Heart left ventricle (tissue), 16 donors: Measurements from ENCODE around the gene KIF16B. TPM values are rescaled to one million over a fixed set of nuclear protein-coding genes. Genes with fewer than 3 reads are reported as not detected.

Experiments
- ATAC-seq, 4 donors: fragments of 200-7000 bp; cut with Tn5 transposase; one replicate each; pipeline ENCODE4 v1.9.1; 2020 to 2022; ENCODE audit warnings: moderate library complexity in 4 of 4, mild to moderate bottlenecking in 3 of 4, moderate number of reproducible peaks in 1 of 4
- DNase-seq, 5 donors: peaks; one replicate each; pipeline ENCODE4 v3.0.0-alpha.2; 2020
- H3K27ac ChIP-seq, 12 donors: fragments of 200-600 bp; sonication (generic) in 4 of 12; one replicate each; pipeline versions ENCODE4 v1.5.0 to v1.8.0; 2016 to 2022; ENCODE audit warnings: mild to moderate bottlenecking in 2 of 12
- H3K27me3 ChIP-seq, 9 donors: fragments of 200-600 bp; sonication (generic) in 2 of 9; one replicate each; pipeline versions ENCODE4 v1.5.1 to v1.8.0; 2016 to 2022; ENCODE audit warnings: mild to moderate bottlenecking in 3 of 9
- H3K36me3 ChIP-seq, 9 donors: fragments of 200-600 bp; sonication (generic) in 2 of 9; one replicate each; pipeline versions ENCODE4 v1.5.0 to v1.8.0; 2018 to 2022; ENCODE audit warnings: mild to moderate bottlenecking in 2 of 9
- H3K4me1 ChIP-seq, 12 donors: fragments of 200-600 bp; sonication (generic) in 4 of 12; one replicate each; pipeline versions ENCODE4 v1.5.0 to v1.8.0; 2016 to 2022; ENCODE audit warnings: mild to moderate bottlenecking in 3 of 12
- H3K4me3 ChIP-seq, 12 donors: fragments of 200-600 bp; sonication (generic) in 4 of 12; one replicate each; pipeline versions ENCODE4 v1.5.0 to v1.8.0; 2017 to 2022; ENCODE audit warnings: mild to moderate bottlenecking in 9 of 12, moderate library complexity in 4 of 12
- H3K9me3 ChIP-seq, 12 donors: fragments of 200-600 bp; sonication (generic) in 4 of 12; one replicate each; pipeline versions ENCODE4 v1.5.0 to v1.8.0; 2016 to 2022; ENCODE audit warnings: mild to moderate bottlenecking in 1 of 12
- POLR2A ChIP-seq, 2 donors: fragments of 450-650 bp; IDR thresholded peaks; one replicate each; pipeline ENCODE4 v1.6.1; 2017; ENCODE audit warnings: antibody characterized with exemption in 2 of 2, mild to moderate bottlenecking in 2 of 2, moderate library complexity in 2 of 2
- WGBS, 4 donors: extraction: QIAGEN DNeasy Blood & Tissue Kit in 2 of 4; methylation state at CpG; one replicate each; pipeline versions ENCODE4 v1.1.5 to v1.1.7; 2013 to 2018; 5-methylcytosine and 5-hydroxymethylcytosine counted together
- intact Hi-C, 10 donors: fragments of 100-400 bp; cut with DNase I; formaldehyde crosslinking; loops; one replicate each; pipeline versions ENCODE4 v1.11.1 to v1.14.2; 2022
- polyA plus RNA-seq, 2 donors: library from polyadenylated mRNA; stranded (reverse); fragments of 200-250 nt; gene quantifications; one replicate each; pipeline ENCODE4 v1.2.3, GENCODE V29; 2013
- total RNA-seq, 9 donors: library from RNA; depleted of rRNA in 2 of 9; stranded (reverse); fragments of >200 nt in 2 of 9; fragmentation: NEBNext Ultra II Directional in 3 of 9; extraction: Animal tissue kit (Norgen Biotek cat#: 25700) in 3 of 9; gene quantifications; one replicate each; pipeline versions ENCODE4 v1.1.0 to v1.2.4, GENCODE V29; 2016 to 2023
- TF ChIP-seq, protein P1 (sequence below), 12 donors: fragments of 200-600 bp; sonication (generic) in 4 of 12; IDR thresholded peaks; one replicate each; pipeline versions ENCODE4 v1.5.0 to v1.8.0; 2018 to 2022; ENCODE audit warnings: antibody characterized with exemption in 12 of 12, mild to moderate bottlenecking in 5 of 12
- donor health status: ischemic (EF 13 %, LVEDD 7.1; RV severe dilation, severe dysfunction).
- donor health status: healthy with polysubstance abuse.
- donor health status: DM: no; HTN: yes; CAD: no.
- donor health status: DM: no; HTN: no; CAD: no.
- donor health status: ischemic (EF 25% LVEDD 6.9; RV normal size, moderate dysfunction).
- donor health status: ischemic (EF 25% LVEDD 5.7; RV mildly dilated, moderate dysfunction).
- donor health status: healthy.
- donor health status: DM: yes; HTN: yes; CAD: no.
- donor health status: ischemic (EF 35%, LVEDD 5.7; RV mildly dilated, moderate dysfunction).
- donor health status: nonischemic (EF 11% LVEDD 7.7; RV severe dilation, severe dysfunction).
- donor health status: DM: yes; HTN: yes; CAD: no.
- donor health status: PGD.
- donor health status: ischemic (EF 29% LVEDD 5.4; RV normal size, mild dysfunction).
- donor health status: nonischemic (EF 23%, LVEDD 6.1; RV moderate dilation, normal function).

Gene KIF16B
- total and polyA plus RNA-seq, 11 donors: 8.8 to 31.8 (median 17.8) TPM

DNA sequence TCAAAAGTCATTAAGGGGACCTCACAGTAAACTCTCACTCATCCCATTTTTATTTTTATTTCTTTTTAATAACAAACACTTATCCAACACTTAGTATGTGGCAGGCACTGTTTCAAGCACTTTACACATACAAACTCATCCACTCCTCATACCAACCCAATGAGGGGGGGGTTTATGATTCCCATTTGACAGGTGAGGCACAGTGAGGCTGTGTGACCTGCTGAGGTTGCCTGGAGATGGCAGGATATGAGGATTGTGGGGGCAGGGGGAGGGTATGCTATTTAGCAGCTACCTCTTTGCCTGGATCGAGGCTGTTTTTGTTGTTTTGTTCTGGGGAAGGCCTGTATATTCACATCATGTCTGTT lies 219.8 kb downstream of the KIF16B start:
- intact Hi-C loops: no loop called here
- H3K27ac ChIP-seq: no peak overlapping the region
- WGBS, 4 donors: 81 to 100% (median 90%) methylated on average over 1 of the region's 1 CpG
- H3K36me3 ChIP-seq: peaks cover 0 to 5% (median 0%) of the 10 kb centered on the region in 9 donors
- DNase-seq (no peak), ATAC-seq (no peak)
- no peaks in the 10 kb centered on the region for H3K27me3 ChIP-seq
- H3K9me3 ChIP-seq: no peaks in the 10 kb centered on the region
- H3K4me1 ChIP-seq: no peaks in the 10 kb centered on the region
- no peak for TF ChIP-seq POLR2A (IDR thresholded peaks at IDR 0.05)
- TF ChIP-seq, protein P1, sequence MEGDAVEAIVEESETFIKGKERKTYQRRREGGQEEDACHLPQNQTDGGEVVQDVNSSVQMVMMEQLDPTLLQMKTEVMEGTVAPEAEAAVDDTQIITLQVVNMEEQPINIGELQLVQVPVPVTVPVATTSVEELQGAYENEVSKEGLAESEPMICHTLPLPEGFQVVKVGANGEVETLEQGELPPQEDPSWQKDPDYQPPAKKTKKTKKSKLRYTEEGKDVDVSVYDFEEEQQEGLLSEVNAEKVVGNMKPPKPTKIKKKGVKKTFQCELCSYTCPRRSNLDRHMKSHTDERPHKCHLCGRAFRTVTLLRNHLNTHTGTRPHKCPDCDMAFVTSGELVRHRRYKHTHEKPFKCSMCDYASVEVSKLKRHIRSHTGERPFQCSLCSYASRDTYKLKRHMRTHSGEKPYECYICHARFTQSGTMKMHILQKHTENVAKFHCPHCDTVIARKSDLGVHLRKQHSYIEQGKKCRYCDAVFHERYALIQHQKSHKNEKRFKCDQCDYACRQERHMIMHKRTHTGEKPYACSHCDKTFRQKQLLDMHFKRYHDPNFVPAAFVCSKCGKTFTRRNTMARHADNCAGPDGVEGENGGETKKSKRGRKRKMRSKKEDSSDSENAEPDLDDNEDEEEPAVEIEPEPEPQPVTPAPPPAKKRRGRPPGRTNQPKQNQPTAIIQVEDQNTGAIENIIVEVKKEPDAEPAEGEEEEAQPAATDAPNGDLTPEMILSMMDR (IDR thresholded peaks at IDR 0.05): no peak
- no peak overlapping the region for H3K4me3 ChIP-seq

- 96 to 98% (median 97%) methylated on average over 5 of the region's 5 CpGs for WGBS, 4 donors
- no peak for DNase-seq
- Histone ChIP-seq H3K4me3 (no peak overlapping the region), H3K4me1 (no peaks in the 10 kb centered on the region), H3K27ac (no peak overlapping the region), H3K27me3 (no peaks in the 10 kb centered on the region), H3K9me3 (no peaks in the 10 kb centered on the region), H3K36me3 (peaks cover 0 to 5% (median 0%) of the 10 kb centered on the region in 9 donors)
- no peak for TF ChIP-seq POLR2A (IDR thresholded peaks at IDR 0.05)
- TF ChIP-seq, protein P1 (IDR thresholded peaks at IDR 0.05): no peak
- intact Hi-C loops: no loop called here
- ATAC-seq: no peak
Observed at GRCh38 chr20:16352751-16353416, 220.4 kb downstream of the KIF16B start.

DNA sequence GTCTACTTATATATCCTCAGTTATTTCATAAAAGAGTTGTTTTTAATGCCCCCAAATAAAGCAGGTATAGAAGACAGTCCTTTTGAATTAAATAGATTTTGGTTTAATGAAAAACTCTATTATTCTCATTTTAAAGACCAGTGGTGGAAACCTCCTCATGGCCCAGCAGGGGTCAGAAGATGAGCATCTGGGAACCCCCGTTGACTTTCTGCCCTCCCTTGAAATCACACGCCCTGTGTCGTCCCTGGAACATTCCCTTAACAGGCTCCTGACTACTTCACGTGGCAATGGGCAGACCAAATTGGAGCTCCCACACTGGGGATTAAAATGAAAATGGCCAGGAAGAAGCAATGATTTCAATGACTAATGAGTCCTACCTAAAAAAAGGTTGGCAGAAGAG lies 220.9 kb downstream of the KIF16B start:
- Histone ChIP-seq H3K36me3 (peaks cover 0 to 5% (median 0%) of the 10 kb centered on the region in 9 donors), H3K9me3 (no peaks in the 10 kb centered on the region), H3K27ac (no peak overlapping the region), H3K4me3 (no peak overlapping the region), H3K4me1 (no peaks in the 10 kb centered on the region), H3K27me3 (no peaks in the 10 kb centered on the region)
- WGBS, 4 donors: 67 to 81% (median 74%) methylated on average over 4 of the region's 4 CpGs
- ATAC-seq: no peak
- intact Hi-C loops: no loop called here
- TF ChIP-seq POLR2A (IDR thresholded peaks at IDR 0.05): no peak
- TF ChIP-seq, protein P1 (IDR thresholded peaks at IDR 0.05): peak in 1 of 12 donors; percentile 20
- DNase-seq: no peak

- Histone ChIP-seq H3K27me3 (no peaks in the 10 kb centered on the region), H3K36me3 (peaks cover 0 to 5% (median 0%) of the 10 kb centered on the region in 9 donors), H3K9me3 (no peaks in the 10 kb centered on the region), H3K4me1 (no peaks in the 10 kb centered on the region), H3K27ac (no peak overlapping the region), H3K4me3 (no peak overlapping the region)
- WGBS, 4 donors: 85 to 95% (median 89%) methylated on average over 9 of the region's 9 CpGs
- TF ChIP-seq, protein P1 (IDR thresholded peaks at IDR 0.05): no peak
- no peak for TF ChIP-seq POLR2A (IDR thresholded peaks at IDR 0.05)
- ATAC-seq (peak in 1 of 4 donors; percentile 51), DNase-seq (no peak)
- intact Hi-C loops: no loop called here
Observed at GRCh38 chr20:16351415-16351814, 221.8 kb downstream of the KIF16B start.
